Thoracic aorta (tissue), 2 donors: Measurements from ENCODE around the gene OMA1. TPM values are rescaled to one million over a fixed set of nuclear protein-coding genes. Genes with fewer than 3 reads are reported as not detected.

Source experiments
- ATAC-seq: fragments of 150-250 bp; one replicate; pipeline ENCODE4 v1.8.0; 2017; ENCODE audit warnings: low read depth; ENCODE audit not compliant: insufficient number of reproducible peaks, low FRiP score
- DNase-seq: peaks from one replicate; pipeline ENCODE4 v3.0.0-alpha.2; 2020; ENCODE audit warnings: low spot score
- H3K27ac ChIP-seq, 2 donors: fragments of 200-600 bp; sonication (generic); 1 replicate in 1 of 2; 2 replicates in 1 of 2; pipeline ENCODE4 v1.5.1; 2016; ENCODE audit warnings: mild to moderate bottlenecking in 2 of 2, moderate library complexity in 2 of 2
- H3K27me3 ChIP-seq: fragments of 200-600 bp; sonication (generic); replicated peaks from 2 replicates; pipeline ENCODE4 v1.6.0; 2016; ENCODE audit warnings: mild to moderate bottlenecking; ENCODE audit not compliant: insufficient read depth
- H3K36me3 ChIP-seq: fragments of 200-600 bp; sonication (generic); one replicate; pipeline ENCODE4 v1.5.1; 2016
- H3K4me1 ChIP-seq, 2 donors: fragments of 200-600 bp; sonication (generic); 1 replicate in 1 of 2; 2 replicates in 1 of 2; pipeline versions ENCODE4 v1.5.1 to v1.6.0; 2016; ENCODE audit warnings: low read depth in 2 of 2, mild to moderate bottlenecking in 1 of 2; ENCODE audit not compliant: control insufficient read depth in 1 of 2
- H3K4me3 ChIP-seq: fragments of 200-600 bp; sonication (generic); 2 replicates; pipeline ENCODE4 v1.5.1; 2016; ENCODE audit warnings: mild to moderate bottlenecking
- H3K9me3 ChIP-seq: fragments of 200-600 bp; sonication (generic); 2 replicates; pipeline ENCODE4 v1.5.1; 2016
- CTCF ChIP-seq: fragments of 200-600 bp; sonication (generic); IDR thresholded peaks from one replicate; pipeline ENCODE4 v1.5.1; 2019; ENCODE audit warnings: antibody characterized with exemption
- total RNA-seq, 2 donors: library from RNA; depleted of rRNA; stranded (reverse); fragments of >200 nt; gene quantifications; one replicate each; pipeline versions ENCODE4 v1.1.0 to v1.2.3, GENCODE V29; 2016

OMA1 gene
- total RNA-seq, 2 donors from 2014 or later: 20.4 to 42.4 TPM

- Histone ChIP-seq H3K4me1 (no peaks in the 10 kb centered on the region), H3K4me3 (no peak overlapping the region), H3K36me3 (no peaks in the 10 kb centered on the region), H3K27ac (no peak overlapping the region), H3K9me3 (no peaks in the 10 kb centered on the region), H3K27me3 (no peaks in the 10 kb centered on the region)
- ATAC-seq (no peak), DNase-seq (no peak)
- TF ChIP-seq CTCF: no peak
Measured at GRCh38 chr1:58454385-58454784, 92.1 kb downstream of the OMA1 start.

GRCh38 chr1:58451560-58452191 lies 94.8 kb downstream of the OMA1 start:
- Histone ChIP-seq H3K4me1 (peaks cover 0 to 4% of the 10 kb centered on the region in 2 donors), H3K4me3 (no peak overlapping the region), H3K36me3 (no peaks in the 10 kb centered on the region), H3K27me3 (no peaks in the 10 kb centered on the region), H3K9me3 (no peaks in the 10 kb centered on the region), H3K27ac (no peak overlapping the region)
- no peak for ATAC-seq
- no peak for TF ChIP-seq CTCF
- DNase-seq: no peak

GRCh38 chr1:58447886-58448285 lies 98.6 kb downstream of the OMA1 start:
- no peak overlapping the region for H3K4me3 ChIP-seq
- no peak for ATAC-seq
- TF ChIP-seq CTCF: no peak
- no peaks in the 10 kb centered on the region for H3K27me3 ChIP-seq
- peaks cover 0 to 12% of the 10 kb centered on the region in 2 donors for H3K4me1 ChIP-seq
- no peak overlapping the region for H3K27ac ChIP-seq
- no peaks in the 10 kb centered on the region for H3K9me3 ChIP-seq
- DNase-seq: no peak
- no peaks in the 10 kb centered on the region for H3K36me3 ChIP-seq

- H3K27ac ChIP-seq: no peak overlapping the region
- no peak for DNase-seq
- H3K4me3 ChIP-seq: no peak overlapping the region
- H3K36me3 ChIP-seq: no peaks in the 10 kb centered on the region
- no peak for ATAC-seq
- no peak for TF ChIP-seq CTCF
- H3K27me3 ChIP-seq: no peaks in the 10 kb centered on the region
- H3K9me3 ChIP-seq: no peaks in the 10 kb centered on the region
- H3K4me1 ChIP-seq: peaks cover 0 to 12% of the 10 kb centered on the region in 2 donors
Measured at GRCh38 chr1:58447042-58447441, 99.5 kb downstream of the OMA1 start.

GRCh38 chr1:58446368-58446767 lies 100.2 kb downstream of the OMA1 start:
- DNase-seq: no peak
- Histone ChIP-seq H3K36me3 (no peaks in the 10 kb centered on the region), H3K27me3 (no peaks in the 10 kb centered on the region), H3K4me3 (no peak overlapping the region), H3K9me3 (no peaks in the 10 kb centered on the region), H3K27ac (no peak overlapping the region), H3K4me1 (peaks cover 0 to 12% of the 10 kb centered on the region in 2 donors)
- ATAC-seq: no peak
- TF ChIP-seq CTCF: no peak
